Hippocampal formation (tissue), 2 donors: Measurements from ENCODE around the gene LRP11.

ENCODE experiments used
- DNase-seq, 2 donors: peaks; one replicate each; lab custom pipeline; 2025; lab: John Stamatoyannopoulos, UW

Gene LRP11

DNA sequence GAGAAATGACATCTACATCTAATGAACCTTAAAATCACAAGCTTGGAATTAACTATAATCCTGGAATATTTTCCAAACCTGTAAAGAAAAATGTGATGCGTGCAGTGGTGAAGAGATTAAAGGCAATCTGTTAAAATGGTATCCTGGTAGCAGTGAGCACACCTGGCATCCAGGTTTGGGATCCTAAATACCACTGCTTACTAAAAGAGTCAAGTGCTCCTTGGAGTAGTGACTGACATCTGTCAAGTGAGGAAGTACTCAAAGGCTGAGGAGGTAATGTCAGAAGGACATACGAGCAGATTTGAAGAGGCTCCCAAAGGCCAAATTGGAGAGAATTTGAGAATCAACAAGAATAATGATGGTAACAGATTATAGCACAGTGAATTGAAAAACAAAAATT is 81.8 kb downstream of the LRP11 start:
- DNase-seq = no peak

DNA sequence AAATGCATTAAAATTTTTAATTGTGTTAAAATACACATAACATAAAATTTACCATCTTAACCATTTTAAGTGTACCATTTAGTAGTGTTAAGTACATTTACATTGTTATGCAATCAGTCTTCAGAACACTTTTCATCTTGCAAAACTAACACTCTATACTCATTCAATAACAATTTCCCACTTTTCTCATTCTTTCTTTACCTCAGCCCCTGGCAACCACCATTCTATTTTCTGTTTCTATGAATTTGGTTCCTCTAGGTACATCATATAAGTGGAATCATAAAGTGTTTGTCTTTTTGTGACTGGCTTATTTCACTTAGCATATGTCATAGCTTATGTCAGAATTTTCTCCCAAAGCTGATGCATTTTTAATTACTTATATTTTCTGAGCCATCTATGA is 82.4 kb downstream of the LRP11 start:
- DNase-seq = no peak

DNA sequence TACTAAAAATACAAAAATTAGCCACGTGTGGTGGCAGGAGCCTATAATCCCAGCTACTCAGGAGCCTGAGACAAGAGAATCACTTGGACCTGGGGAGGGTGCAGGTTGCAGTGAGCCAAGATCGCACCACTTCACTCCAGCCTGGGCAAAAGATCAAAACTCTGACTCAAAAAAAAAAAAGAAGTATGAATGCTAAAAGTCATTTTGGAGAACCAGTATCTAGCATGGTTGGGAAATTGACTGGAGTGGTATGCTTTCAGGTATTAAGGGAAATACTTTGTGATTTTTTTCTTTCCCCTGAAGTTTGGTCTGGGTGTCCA is 84.6 kb downstream of the LRP11 start:
- DNase-seq = no peak

- no peak for DNase-seq
Measured at GRCh38 chr6:149777624-149778023, 86.5 kb downstream of the LRP11 start.

- no peak for DNase-seq
Measured at GRCh38 chr6:149771925-149772324, 92.2 kb downstream of the LRP11 start.

GRCh38 chr6:149771185-149771584 is 93.0 kb downstream of the LRP11 start:
- DNase-seq = no peak

DNA sequence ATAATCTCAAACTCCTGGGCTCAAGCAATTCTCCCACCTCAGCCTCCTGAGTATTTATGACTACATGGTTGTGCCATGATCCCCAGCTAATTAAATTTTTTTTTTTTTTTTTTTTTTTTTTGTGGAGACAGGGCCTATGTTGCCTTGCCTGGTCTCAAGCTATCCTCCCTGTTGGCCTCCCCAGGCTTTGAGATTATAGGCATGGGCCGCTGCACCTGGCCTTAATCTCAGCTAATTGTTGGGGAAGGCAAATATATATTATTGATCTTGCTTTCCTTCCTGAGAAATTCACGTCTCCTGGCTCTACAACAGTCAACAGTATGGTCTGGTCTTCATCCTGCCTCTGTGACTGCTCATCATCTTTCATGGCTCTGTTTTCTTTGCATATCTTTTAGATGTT is 94.5 kb downstream of the LRP11 start:
- no peak for DNase-seq
